COR-L47 (cell line): ENCODE measurements around the gene PARM1.
A peak's percentile ranks its signal among the peaks of the same experiment; 100 is the strongest.

Experiments
- DNase-seq: peaks from one replicate; lab custom pipeline; 2025; lab: John Stamatoyannopoulos, UW

Gene PARM1

GRCh38 chr4:74932832-74933561 lies at the start of gene PARM1:
Gene PARM1, plus strand, starts transcription at chr4:74933116. Its CDS starts 212 bp downstream, at chr4:74933328.
- DNase-seq = peak; percentile 84

GRCh38 chr4:74884266-74884665 lies 48.6 kb upstream of the PARM1 start:
- no peak for DNase-seq

GRCh38 chr4:74886484-74886883 lies 46.4 kb upstream of the PARM1 start:
- peak; percentile 44 for DNase-seq

GRCh38 chr4:74890341-74890740 lies 42.6 kb upstream of the PARM1 start:
- no peak for DNase-seq

GRCh38 chr4:74891037-74891436 lies 41.9 kb upstream of the PARM1 start:
- DNase-seq = no peak

GRCh38 chr4:74893171-74893570 lies 39.7 kb upstream of the PARM1 start:
- DNase-seq = no peak

- DNase-seq = no peak
Observed at GRCh38 chr4:74896595-74896994, 36.3 kb upstream of the PARM1 start.

GRCh38 chr4:74897386-74897785 lies 35.5 kb upstream of the PARM1 start:
- no peak for DNase-seq

GRCh38 chr4:74900862-74901261 lies 32.1 kb upstream of the PARM1 start:
- DNase-seq = no peak

- no peak for DNase-seq
Observed at GRCh38 chr4:74904509-74905065, 28.3 kb upstream of the PARM1 start.

- no peak for DNase-seq
Observed at GRCh38 chr4:74906771-74907170, 26.1 kb upstream of the PARM1 start.

GRCh38 chr4:74919783-74920182 lies 13.1 kb upstream of the PARM1 start:
- DNase-seq = no peak

- no peak for DNase-seq
Observed at GRCh38 chr4:74920704-74921103, 12.2 kb upstream of the PARM1 start.

- no peak for DNase-seq
Observed at GRCh38 chr4:74921490-74921889, 11.4 kb upstream of the PARM1 start.

GRCh38 chr4:74926007-74926406 lies 6.9 kb upstream of the PARM1 start:
- no peak for DNase-seq

GRCh38 chr4:74930162-74930561 lies 2.8 kb upstream of the PARM1 start:
- no peak for DNase-seq

- no peak for DNase-seq
Observed at GRCh38 chr4:74931376-74931775, 1.5 kb upstream of the PARM1 start.

- no peak for DNase-seq
Observed at GRCh38 chr4:74932010-74932409, 906 bp upstream of the PARM1 start.

- DNase-seq = no peak
Observed at GRCh38 chr4:74933562-74934015, 673 bp downstream of the PARM1 start.

- DNase-seq = peak; percentile 33
Observed at GRCh38 chr4:74934016-74934831, 1.3 kb downstream of the PARM1 start.

GRCh38 chr4:74934888-74935287 lies 2.0 kb downstream of the PARM1 start:
- no peak for DNase-seq

GRCh38 chr4:74941123-74941522 lies 8.2 kb downstream of the PARM1 start:
- no peak for DNase-seq
